Endothelial cell (in vitro differentiated cells): ENCODE measurements around the gene VAC14. TPM values are rescaled to one million over a fixed set of nuclear protein-coding genes. Genes with fewer than 3 reads are reported as not detected.

Experiments
- DNase-seq: peaks from one replicate; pipeline ENCODE4 v3.0.0; 2021; ENCODE audit warnings: low spot score
- H3K27ac Mint-ChIP-seq: one replicate; pipeline ENCODE4 v1.8.0; 2021; ENCODE audit warnings: mixed read lengths, inconsistent platforms; ENCODE audit not compliant: unreplicated experiment
- H3K27me3 Mint-ChIP-seq: one replicate; pipeline ENCODE4 v1.8.0; 2021; ENCODE audit warnings: mild to moderate bottlenecking, moderate library complexity, mixed read lengths, inconsistent platforms; ENCODE audit not compliant: unreplicated experiment
- H3K36me3 Mint-ChIP-seq: one replicate; pipeline ENCODE4 v1.8.0; 2021; ENCODE audit warnings: mild to moderate bottlenecking, low read depth, mixed read lengths, inconsistent platforms; ENCODE audit not compliant: unreplicated experiment
- H3K4me1 Mint-ChIP-seq: one replicate; pipeline ENCODE4 v1.8.0; 2021; ENCODE audit warnings: mild to moderate bottlenecking, mixed read lengths, inconsistent platforms; ENCODE audit not compliant: unreplicated experiment
- H3K4me3 Mint-ChIP-seq: one replicate; pipeline ENCODE4 v1.8.0; 2021; ENCODE audit warnings: mild to moderate bottlenecking, mixed read lengths, inconsistent platforms; ENCODE audit not compliant: unreplicated experiment
- H3K9me3 Mint-ChIP-seq: one replicate; pipeline ENCODE4 v1.8.0; 2021; ENCODE audit warnings: mixed read lengths, inconsistent platforms; ENCODE audit not compliant: unreplicated experiment
- CTCF ChIP-seq: fragments of 200-600 bp; sonication (generic); IDR thresholded peaks from one replicate; pipeline ENCODE4 v1.5.0; 2021; ENCODE audit warnings: antibody characterized with exemption; ENCODE audit not compliant: unreplicated experiment
- total RNA-seq: library from RNA; stranded (reverse); fragmentation: NEBNext Ultra II Directional; extraction: Animal tissue kit (Norgen Biotek cat#: 25700); gene quantifications from one replicate; pipeline ENCODE4 v1.2.1, GENCODE V29; 2021; ENCODE audit not compliant: unreplicated experiment

VAC14 gene
- total RNA-seq, 1 donor from 2014 or later = 35.6 TPM

- no peak overlapping the region for H3K27ac Mint-ChIP-seq
- TF ChIP-seq CTCF = no peak
- H3K4me3 Mint-ChIP-seq = peak overlapping the region; percentile 77
- H3K9me3 Mint-ChIP-seq = no peaks in the 10 kb centered on the region
- peaks cover 4% of the 10 kb centered on the region for H3K27me3 Mint-ChIP-seq
- DNase-seq = no peak
- H3K4me1 Mint-ChIP-seq = no peaks in the 10 kb centered on the region
- H3K36me3 Mint-ChIP-seq = peaks cover 64% of the 10 kb centered on the region
Measured at GRCh38 chr16:70670175-70670574, 130.8 kb downstream of the VAC14 start.

GRCh38 chr16:70665806-70666735 lies 134.9 kb downstream of the VAC14 start:
- Mint-ChIP-seq H3K9me3 (no peaks in the 10 kb centered on the region), H3K27me3 (peaks cover 7% of the 10 kb centered on the region), H3K36me3 (peaks cover 45% of the 10 kb centered on the region), H3K27ac (no peak overlapping the region), H3K4me3 (peak overlapping the region; percentile 51), H3K4me1 (peaks cover 3% of the 10 kb centered on the region)
- DNase-seq = no peak
- no peak for TF ChIP-seq CTCF

- peaks cover 3% of the 10 kb centered on the region for H3K4me1 Mint-ChIP-seq
- no peak for TF ChIP-seq CTCF
- no peak for DNase-seq
- H3K9me3 Mint-ChIP-seq = no peaks in the 10 kb centered on the region
- no peak overlapping the region for H3K27ac Mint-ChIP-seq
- H3K4me3 Mint-ChIP-seq = no peak overlapping the region
- H3K27me3 Mint-ChIP-seq = peaks cover 7% of the 10 kb centered on the region
- H3K36me3 Mint-ChIP-seq = peaks cover 40% of the 10 kb centered on the region
Measured at GRCh38 chr16:70665113-70665694, 135.8 kb downstream of the VAC14 start.

GRCh38 chr16:70664325-70665112 lies 136.4 kb downstream of the VAC14 start:
- DNase-seq = no peak
- TF ChIP-seq CTCF = no peak
- no peaks in the 10 kb centered on the region for H3K9me3 Mint-ChIP-seq
- H3K27me3 Mint-ChIP-seq = peaks cover 7% of the 10 kb centered on the region
- peaks cover 33% of the 10 kb centered on the region for H3K36me3 Mint-ChIP-seq
- no peak overlapping the region for H3K27ac Mint-ChIP-seq
- H3K4me1 Mint-ChIP-seq = peaks cover 3% of the 10 kb centered on the region
- no peak overlapping the region for H3K4me3 Mint-ChIP-seq
